ENCODE results near the gene TESMIN. TPM values are rescaled to one million over a fixed set of nuclear protein-coding genes. Genes with fewer than 3 reads are reported as not detected.

The TESMIN gene
- polyA plus RNA-seq, 1 experiment, result 1.5 TPM

DNA sequence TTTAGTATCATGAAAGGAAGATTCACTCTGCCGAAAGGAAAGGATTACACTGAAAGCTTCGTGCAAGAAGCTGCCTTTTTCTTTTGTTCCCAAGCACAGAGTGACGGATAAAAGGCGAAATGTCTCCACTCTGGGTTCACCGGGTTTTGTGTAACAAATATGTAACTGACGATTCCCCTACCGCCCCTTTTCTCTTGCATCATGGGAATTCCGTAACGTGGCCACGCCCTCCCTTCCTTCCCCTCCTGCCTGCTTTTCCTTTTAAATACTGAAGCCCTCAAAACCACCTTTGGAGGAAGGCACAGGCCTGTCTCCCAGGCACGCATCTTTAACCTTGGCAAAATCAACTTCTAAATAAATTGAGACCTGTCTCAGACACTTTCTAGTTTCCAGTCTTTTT, 16.4 kb upstream of the TESMIN start:
- no peak for DNase-seq (ENCODE audit: low read depth)
- CTCF ChIA-PET, result no interaction called here
- no peak for TF ChIP-seq CTCF (IDR thresholded peaks at IDR 0.05; ENCODE audit: insufficient read depth, low read depth, low read length)
- POLR2A ChIA-PET, result no interaction called here
- H3K4me3 ChIP-seq (ENCODE audit: low read depth, low read length), result no peak overlapping the region
- peaks cover 18% of the 10 kb centered on the region for H3K36me3 ChIP-seq (ENCODE audit: control insufficient read depth, insufficient read depth, low read length)
- no peaks in the 10 kb centered on the region for H3K27me3 ChIP-seq (ENCODE audit: control insufficient read depth, insufficient read depth, low read length)

- ChIA-PET POLR2A (no interaction called here), CTCF (no interaction called here)
- Histone ChIP-seq H3K27me3 (ENCODE audit: control insufficient read depth, insufficient read depth, low read length) (no peaks in the 10 kb centered on the region), H3K36me3 (ENCODE audit: control insufficient read depth, insufficient read depth, low read length) (peaks cover 22% of the 10 kb centered on the region), H3K4me3 (ENCODE audit: low read depth, low read length) (no peak overlapping the region)
- DNase-seq (ENCODE audit: low read depth), result no peak
- TF ChIP-seq CTCF (IDR thresholded peaks at IDR 0.05; ENCODE audit: insufficient read depth, low read depth, low read length), result no peak
Measured at GRCh38 chr11:68766786-68767185, 15.5 kb upstream of the TESMIN start.

DNA sequence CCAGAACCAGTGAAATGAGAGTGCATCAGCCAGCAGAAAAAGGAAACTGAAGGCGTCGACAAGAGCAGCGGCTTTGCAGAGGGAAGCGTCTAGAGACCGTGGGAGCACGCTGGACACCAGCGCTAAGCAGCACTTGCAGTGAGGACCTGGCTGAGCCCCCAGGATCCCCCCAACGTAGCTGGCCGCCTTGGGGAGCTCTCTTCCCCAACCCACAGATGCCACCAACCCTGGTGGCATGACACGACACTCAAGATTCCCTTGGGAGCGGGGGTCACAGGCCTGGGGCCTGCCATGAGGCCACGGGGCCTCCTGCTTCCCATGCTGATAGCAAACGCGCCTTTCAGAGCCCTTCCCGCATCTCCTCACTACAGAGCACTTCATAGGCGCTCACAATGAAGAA, 13.4 kb upstream of the TESMIN start:
- DNase-seq (ENCODE audit: low read depth), result no peak
- ChIA-PET POLR2A (no interaction called here), CTCF (interaction anchor here (1.4 kb wide), 1 partner anchor 125 kb away, joined by 4 read pairs; no protein-coding TSS in a partner anchor)
- Histone ChIP-seq H3K4me3 (ENCODE audit: low read depth, low read length) (no peak overlapping the region), H3K27me3 (ENCODE audit: control insufficient read depth, insufficient read depth, low read length) (no peaks in the 10 kb centered on the region), H3K36me3 (ENCODE audit: control insufficient read depth, insufficient read depth, low read length) (peaks cover 14% of the 10 kb centered on the region)
- TF ChIP-seq CTCF (IDR thresholded peaks at IDR 0.05; ENCODE audit: insufficient read depth, low read depth, low read length), result no peak

GRCh38 chr11:68763926-68764657, 12.8 kb upstream of the TESMIN start:
- peak; percentile 16; the same call in 1 of the 2 replicates for TF ChIP-seq CTCF (IDR thresholded peaks at IDR 0.05; ENCODE audit: insufficient read depth, low read depth, low read length)
- Histone ChIP-seq H3K4me3 (ENCODE audit: low read depth, low read length) (no peak overlapping the region), H3K36me3 (ENCODE audit: control insufficient read depth, insufficient read depth, low read length) (peaks cover 14% of the 10 kb centered on the region), H3K27me3 (ENCODE audit: control insufficient read depth, insufficient read depth, low read length) (no peaks in the 10 kb centered on the region)
- POLR2A ChIA-PET, result no interaction called here
- CTCF ChIA-PET, result interaction anchor here (1.4 to 1.5 kb wide), 2 partner anchors 34 to 126 kb away, joined by 3 to 4 read pairs; no protein-coding TSS in a partner anchor
- DNase-seq (ENCODE audit: low read depth), result no peak

DNA sequence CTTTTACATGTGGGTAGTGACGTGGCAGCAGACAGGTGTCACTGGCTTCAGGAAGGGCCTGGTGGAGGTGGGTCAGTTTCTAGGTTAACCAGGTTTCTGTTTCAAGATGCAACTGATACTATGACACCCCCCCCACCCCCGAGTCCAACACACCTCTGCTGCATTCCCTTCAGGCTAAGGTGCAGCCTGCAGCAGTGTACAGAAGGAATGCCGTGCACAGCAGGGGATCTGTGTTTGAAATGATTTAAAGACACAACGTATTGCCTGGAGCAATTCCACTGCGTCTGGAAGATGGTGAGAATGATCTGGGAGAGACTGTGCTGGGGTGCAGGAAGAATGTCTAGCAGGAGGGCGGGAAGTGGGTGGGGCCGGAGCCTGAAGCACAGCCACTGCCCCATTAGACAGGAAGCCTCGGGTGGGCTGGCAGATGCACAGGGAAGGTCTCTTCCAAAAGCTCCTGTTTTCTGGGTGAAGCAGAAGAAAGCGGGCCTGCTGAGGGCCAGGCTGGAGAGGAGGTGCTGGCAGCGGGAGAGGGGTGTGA, 11.9 kb upstream of the TESMIN start:
- CTCF ChIA-PET, result interaction anchor here (1.5 kb wide), 1 partner anchor 35 kb away, joined by 3 read pairs; no protein-coding TSS in a partner anchor
- H3K4me3 ChIP-seq (ENCODE audit: low read depth, low read length), result no peak overlapping the region
- H3K36me3 ChIP-seq (ENCODE audit: control insufficient read depth, insufficient read depth, low read length), result peaks cover 13% of the 10 kb centered on the region
- H3K27me3 ChIP-seq (ENCODE audit: control insufficient read depth, insufficient read depth, low read length), result no peaks in the 10 kb centered on the region
- DNase-seq (ENCODE audit: low read depth), result no peak
- no peak for TF ChIP-seq CTCF (IDR thresholded peaks at IDR 0.05; ENCODE audit: insufficient read depth, low read depth, low read length)
- POLR2A ChIA-PET, result no interaction called here

Data from BJ (cell line).